ENCODE measurements around the gene CCR6. TPM values are rescaled to one million over a fixed set of nuclear protein-coding genes. Genes with fewer than 3 reads are reported as not detected.

CCR6 gene
- total and polyA plus RNA-seq, 10 of the 15 experiments (the other 5 are each of a cell fraction or from before 2014, with no cell fraction given): 2.2 to 7.6 (median 6.7) TPM

- intact Hi-C loops (cut with micrococcal nuclease; ENCODE audit: unreplicated experiment): loop anchor here (10.0 kb wide), 1 partner anchor 755 kb away; no protein-coding TSS in a partner anchor
- TF ChIP-seq, protein P1, sequence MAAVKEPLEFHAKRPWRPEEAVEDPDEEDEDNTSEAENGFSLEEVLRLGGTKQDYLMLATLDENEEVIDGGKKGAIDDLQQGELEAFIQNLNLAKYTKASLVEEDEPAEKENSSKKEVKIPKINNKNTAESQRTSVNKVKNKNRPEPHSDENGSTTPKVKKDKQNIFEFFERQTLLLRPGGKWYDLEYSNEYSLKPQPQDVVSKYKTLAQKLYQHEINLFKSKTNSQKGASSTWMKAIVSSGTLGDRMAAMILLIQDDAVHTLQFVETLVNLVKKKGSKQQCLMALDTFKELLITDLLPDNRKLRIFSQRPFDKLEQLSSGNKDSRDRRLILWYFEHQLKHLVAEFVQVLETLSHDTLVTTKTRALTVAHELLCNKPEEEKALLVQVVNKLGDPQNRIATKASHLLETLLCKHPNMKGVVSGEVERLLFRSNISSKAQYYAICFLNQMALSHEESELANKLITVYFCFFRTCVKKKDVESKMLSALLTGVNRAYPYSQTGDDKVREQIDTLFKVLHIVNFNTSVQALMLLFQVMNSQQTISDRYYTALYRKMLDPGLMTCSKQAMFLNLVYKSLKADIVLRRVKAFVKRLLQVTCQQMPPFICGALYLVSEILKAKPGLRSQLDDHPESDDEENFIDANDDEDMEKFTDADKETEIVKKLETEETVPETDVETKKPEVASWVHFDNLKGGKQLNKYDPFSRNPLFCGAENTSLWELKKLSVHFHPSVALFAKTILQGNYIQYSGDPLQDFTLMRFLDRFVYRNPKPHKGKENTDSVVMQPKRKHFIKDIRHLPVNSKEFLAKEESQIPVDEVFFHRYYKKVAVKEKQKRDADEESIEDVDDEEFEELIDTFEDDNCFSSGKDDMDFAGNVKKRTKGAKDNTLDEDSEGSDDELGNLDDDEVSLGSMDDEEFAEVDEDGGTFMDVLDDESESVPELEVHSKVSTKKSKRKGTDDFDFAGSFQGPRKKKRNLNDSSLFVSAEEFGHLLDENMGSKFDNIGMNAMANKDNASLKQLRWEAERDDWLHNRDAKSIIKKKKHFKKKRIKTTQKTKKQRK (IDR thresholded peaks at IDR 0.05; ENCODE audit: low read depth, low read length): no peak
- peak; percentile 66; the same call in 1 of the 2 replicates for TF ChIP-seq GABPA (IDR thresholded peaks at IDR 0.05; ENCODE audit: low read depth)
- TF ChIP-seq NR2F1 (conservative IDR thresholded peaks at IDR 0.05): peak; percentile 39; the same call in 1 of the 2 replicates
- peak; percentile 88 for TF ChIP-seq PKNOX1 (IDR thresholded peaks at IDR 0.05)
- no peak for TF ChIP-seq JUNB (IDR thresholded peaks at IDR 0.05)
- no peak for TF ChIP-seq SMAD5 (IDR thresholded peaks at IDR 0.05; ENCODE audit: low read depth)
- TF ChIP-seq, protein P2, sequence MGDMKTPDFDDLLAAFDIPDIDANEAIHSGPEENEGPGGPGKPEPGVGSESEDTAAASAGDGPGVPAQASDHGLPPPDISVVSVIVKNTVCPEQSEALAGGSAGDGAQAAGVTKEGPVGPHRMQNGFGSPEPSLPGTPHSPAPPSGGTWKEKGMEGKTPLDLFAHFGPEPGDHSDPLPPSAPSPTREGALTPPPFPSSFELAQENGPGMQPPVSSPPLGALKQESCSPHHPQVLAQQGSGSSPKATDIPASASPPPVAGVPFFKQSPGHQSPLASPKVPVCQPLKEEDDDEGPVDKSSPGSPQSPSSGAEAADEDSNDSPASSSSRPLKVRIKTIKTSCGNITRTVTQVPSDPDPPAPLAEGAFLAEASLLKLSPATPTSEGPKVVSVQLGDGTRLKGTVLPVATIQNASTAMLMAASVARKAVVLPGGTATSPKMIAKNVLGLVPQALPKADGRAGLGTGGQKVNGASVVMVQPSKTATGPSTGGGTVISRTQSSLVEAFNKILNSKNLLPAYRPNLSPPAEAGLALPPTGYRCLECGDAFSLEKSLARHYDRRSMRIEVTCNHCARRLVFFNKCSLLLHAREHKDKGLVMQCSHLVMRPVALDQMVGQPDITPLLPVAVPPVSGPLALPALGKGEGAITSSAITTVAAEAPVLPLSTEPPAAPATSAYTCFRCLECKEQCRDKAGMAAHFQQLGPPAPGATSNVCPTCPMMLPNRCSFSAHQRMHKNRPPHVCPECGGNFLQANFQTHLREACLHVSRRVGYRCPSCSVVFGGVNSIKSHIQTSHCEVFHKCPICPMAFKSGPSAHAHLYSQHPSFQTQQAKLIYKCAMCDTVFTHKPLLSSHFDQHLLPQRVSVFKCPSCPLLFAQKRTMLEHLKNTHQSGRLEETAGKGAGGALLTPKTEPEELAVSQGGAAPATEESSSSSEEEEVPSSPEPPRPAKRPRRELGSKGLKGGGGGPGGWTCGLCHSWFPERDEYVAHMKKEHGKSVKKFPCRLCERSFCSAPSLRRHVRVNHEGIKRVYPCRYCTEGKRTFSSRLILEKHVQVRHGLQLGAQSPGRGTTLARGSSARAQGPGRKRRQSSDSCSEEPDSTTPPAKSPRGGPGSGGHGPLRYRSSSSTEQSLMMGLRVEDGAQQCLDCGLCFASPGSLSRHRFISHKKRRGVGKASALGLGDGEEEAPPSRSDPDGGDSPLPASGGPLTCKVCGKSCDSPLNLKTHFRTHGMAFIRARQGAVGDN (IDR thresholded peaks at IDR 0.05): peak; percentile 60; the same call in 1 of the 2 replicates
- TF ChIP-seq NFYB (IDR thresholded peaks at IDR 0.05; ENCODE audit: insufficient read depth, low read depth, low read length): peak; percentile 80
- TF ChIP-seq CREB1 (IDR thresholded peaks at IDR 0.05; ENCODE audit: low read depth): peak; percentile 16; the same call in 1 of the 2 replicates
- TF ChIP-seq, protein P3, sequence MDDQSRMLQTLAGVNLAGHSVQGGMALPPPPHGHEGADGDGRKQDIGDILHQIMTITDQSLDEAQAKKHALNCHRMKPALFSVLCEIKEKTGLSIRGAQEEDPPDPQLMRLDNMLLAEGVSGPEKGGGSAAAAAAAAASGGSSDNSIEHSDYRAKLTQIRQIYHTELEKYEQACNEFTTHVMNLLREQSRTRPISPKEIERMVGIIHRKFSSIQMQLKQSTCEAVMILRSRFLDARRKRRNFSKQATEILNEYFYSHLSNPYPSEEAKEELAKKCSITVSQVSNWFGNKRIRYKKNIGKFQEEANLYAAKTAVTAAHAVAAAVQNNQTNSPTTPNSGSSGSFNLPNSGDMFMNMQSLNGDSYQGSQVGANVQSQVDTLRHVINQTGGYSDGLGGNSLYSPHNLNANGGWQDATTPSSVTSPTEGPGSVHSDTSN (IDR thresholded peaks at IDR 0.05; ENCODE audit: insufficient replicate concordance, low read depth, low read length): peak; percentile 80
- TF ChIP-seq NR2C1 (IDR thresholded peaks at IDR 0.05): 0 out of 2 replicates have a peak, but pooled peaks have one; percentile 17
Measured at GRCh38 chr6:167089243-167090142, 33.4 kb upstream of the CCR6 start.

More at GRCh38 chr6:167089243-167090142, 33.4 kb upstream of the CCR6 start:
- in situ Hi-C loops (cut with MboI): no loop called here
- no peak for FAIRE-seq
- peak overlapping the region; percentile 23; the same call in 1 of the 2 replicates for H3K4me2 ChIP-seq (ENCODE audit: control insufficient read depth, insufficient read depth)
- H3K27me3 ChIP-seq (replicated peaks in 1 of 2; ENCODE audit: control insufficient read depth in 2 of 2, insufficient read depth in 2 of 2, low read length in 1 of 2): no peaks in the 10 kb centered on the region
- peak overlapping the region; percentile 53 for H2AFZ ChIP-seq (ENCODE audit: control insufficient read depth, low read depth, low read length)
- H3K9me3 ChIP-seq (replicated peaks; ENCODE audit: control insufficient read depth, insufficient read depth, low read length): peaks cover 8% of the 10 kb centered on the region; the same call in 2 of the 3 replicates
- ChIA-PET POLR2A (interaction anchor here (0.6 to 9.5 kb wide), 10 partner anchors 9 to 132 kb away, joined by 3 to 279 read pairs (median 6); partner anchors contain the start of genes CCR6 and CEP43), CTCF (interaction anchor here (0.7 to 7.7 kb wide), 14 partner anchors 9 to 99 kb away, joined by 3 to 85 read pairs (median 4); no protein-coding TSS in a partner anchor), RAD21 (ENCODE audit: unreplicated experiment) (interaction anchor here (0.9 to 8.7 kb wide), 11 partner anchors 25 to 133 kb away, joined by 3 to 231 read pairs (median 11); partner anchors contain the start of genes CCR6, CEP43 and RNASET2), SMC1A (ENCODE audit: uncharacterized antibody, unreplicated experiment) (interaction anchor here (0.7 to 11.3 kb wide), 14 partner anchors 20 to 100 kb away, joined by 3 to 542 read pairs (median 4); partner anchors contain the start of genes CCR6 and CEP43)
- no peak overlapping the region for H3K4me3 ChIP-seq
- peaks cover 17% of the 10 kb centered on the region for H3K79me2 ChIP-seq (ENCODE audit: control insufficient read depth, insufficient read depth, low read length)
- 36% methylated on average over 11 of the region's 11 CpGs for WGBS (ENCODE audit: insufficient coverage, insufficient replicate concordance, low lambda C conversion rate, missing lambda C conversion rate)
- 0 out of 3 replicates have a peak, but pooled peaks have one; percentile 2 for ATAC-seq
- no peaks in the 10 kb centered on the region for H3K36me3 ChIP-seq (ENCODE audit: control insufficient read depth in 2 of 2, insufficient read depth in 2 of 2, low read length in 1 of 2)
- peaks cover 50% of the 10 kb centered on the region for H3K4me1 ChIP-seq (ENCODE audit: control insufficient read depth, insufficient read depth, low read length)
- peak overlapping the region; percentile 99 for H3K27ac ChIP-seq (ENCODE audit: control insufficient read depth, insufficient read depth)
- BruUV-seq (replicated peaks): no TSS peak
- H4K20me1 ChIP-seq (ENCODE audit: control insufficient read depth, insufficient read depth): no peaks in the 10 kb centered on the region
- no peak for DNase-seq (ENCODE audit: low read depth, low spot score)
- H3K9ac ChIP-seq (ENCODE audit: control insufficient read depth, insufficient read depth, low read length): no peak overlapping the region

Data from GM12878 (cell line).